ENCODE measurements around the gene JADE2.

Gene JADE2

GRCh38 chr5:134574521-134574920, 49.1 kb downstream of the JADE2 start (continued):
- TF ChIP-seq PRDM2 (tag by site-specific recombination; IDR thresholded peaks at IDR 0.05; ENCODE audit: borderline replicate concordance) (no peak), YY2 (tag by site-specific recombination; IDR thresholded peaks at IDR 0.05) (no peak)

- peaks cover 3 to 17% of the 10 kb centered on the region in 2 experiments; a peak in 2 of 3 replicates for H3K36me3 ChIP-seq (ENCODE audit: control insufficient read depth in 2 of 2, insufficient read depth in 1 of 2, low read length in 2 of 2)
- ChIA-PET POLR2A (no interaction called here), CTCF (interaction anchor here (0.6 to 2.9 kb wide), 7 partner anchors 9 to 271 kb away, joined by 3 to 10 read pairs (median 4); no protein-coding TSS in a partner anchor)
Measured at GRCh38 chr5:134575316-134575715, 49.8 kb downstream of the JADE2 start.

GRCh38 chr5:134576386-134577021, 51.0 kb downstream of the JADE2 start:
- TF ChIP-seq ZNF433 (tag by site-specific recombination; IDR thresholded peaks at IDR 0.05; ENCODE audit: low read depth) = no peak
- Histone ChIP-seq H3K4me3 (ENCODE audit: low read depth, low read length) (no peak overlapping the region), H3K9me3 (ENCODE audit: control insufficient read depth, insufficient read depth, low read depth, low read length) (no peaks in the 10 kb centered on the region), H3K27ac (ENCODE audit: extremely low read depth, low read depth, low read length) (no peak overlapping the region), H3K4me1 (ENCODE audit: control insufficient read depth, insufficient read depth, low read length) (no peaks in the 10 kb centered on the region), H3K36me3 (ENCODE audit: control insufficient read depth in 2 of 2, insufficient read depth in 1 of 2, low read length in 2 of 2) (peaks cover 3 to 17% of the 10 kb centered on the region in 2 experiments; a peak in 2 of 3 replicates)
- CTCF ChIA-PET = interaction anchor here (0.7 to 6.2 kb wide), 7 partner anchors 10 to 274 kb away, joined by 3 to 50 read pairs (median 9); no protein-coding TSS in a partner anchor
- POLR2A ChIA-PET = no interaction called here

More at GRCh38 chr5:134575316-134575715, 49.8 kb downstream of the JADE2 start:
- TF ChIP-seq ZNF843 (tag by site-specific recombination; IDR thresholded peaks at IDR 0.05) (no peak), ZSCAN5A (tag by site-specific recombination; IDR thresholded peaks at IDR 0.05) (no peak), ZNF2 (tag by site-specific recombination; IDR thresholded peaks at IDR 0.05) (no peak)
- Histone ChIP-seq H3K9me3 (ENCODE audit: control insufficient read depth, insufficient read depth, low read depth, low read length) (no peaks in the 10 kb centered on the region), H3K4me3 (ENCODE audit: low read depth, low read length) (no peak overlapping the region), H3K27ac (ENCODE audit: extremely low read depth, low read depth, low read length) (no peak overlapping the region), H3K4me1 (ENCODE audit: control insufficient read depth, insufficient read depth, low read length) (no peaks in the 10 kb centered on the region)

- no peaks in the 10 kb centered on the region for H3K4me1 ChIP-seq (ENCODE audit: control insufficient read depth, insufficient read depth, low read length)
- ChIA-PET POLR2A (no interaction called here), CTCF (interaction anchor here (0.7 to 6.2 kb wide), 17 partner anchors 10 to 286 kb away, joined by 3 to 50 read pairs (median 4); partner anchors contain the start of gene CDKN2AIPNL)
- no peak overlapping the region for H3K27ac ChIP-seq (ENCODE audit: extremely low read depth, low read depth, low read length)
- peaks cover 3 to 17% of the 10 kb centered on the region in 2 experiments; a peak in 2 of 3 replicates for H3K36me3 ChIP-seq (ENCODE audit: control insufficient read depth in 2 of 2, insufficient read depth in 1 of 2, low read length in 2 of 2)
- TF ChIP-seq ZBTB20 (tag by site-specific recombination; IDR thresholded peaks at IDR 0.05) (no peak), KLF9 (tag by site-specific recombination; IDR thresholded peaks at IDR 0.05; ENCODE audit: low read depth) (peak; percentile 55), ZFP3 (tag by site-specific recombination; IDR thresholded peaks at IDR 0.05; ENCODE audit: low read depth) (no peak), ZNF600 (tag by site-specific recombination; IDR thresholded peaks at IDR 0.05) (peak; percentile 67), ZIC2 (tag by site-specific recombination; IDR thresholded peaks at IDR 0.05) (0 out of 2 replicates have a peak, but pooled peaks have one; percentile 5), ZNF514 (tag by site-specific recombination; IDR thresholded peaks at IDR 0.05) (no peak), GLIS1 (tag by site-specific recombination; IDR thresholded peaks at IDR 0.05) (peak; percentile 61), GLIS2 (tag by site-specific recombination; IDR thresholded peaks at IDR 0.05) (peak; percentile 31)
- no peaks in the 10 kb centered on the region for H3K9me3 ChIP-seq (ENCODE audit: control insufficient read depth, insufficient read depth, low read depth, low read length)
- no peak overlapping the region for H3K4me3 ChIP-seq (ENCODE audit: low read depth, low read length)
Measured at GRCh38 chr5:134577022-134577795, 51.7 kb downstream of the JADE2 start.
